Cardiac ventricle fibroblast (primary cell): ENCODE results near the gene EYA3. TPM values are rescaled to one million over a fixed set of nuclear protein-coding genes. Genes with fewer than 3 reads are reported as not detected.

Experiments used
- total RNA-seq: library from RNA; depleted of rRNA; stranded (reverse); fragments of >200 nt; gene quantifications from 2 replicates; pipeline ENCODE4 v1.2.3, GENCODE V29; 2015

Gene EYA3
- 8.7 and 9.8 TPM in 2 replicates for total RNA-seq

GRCh38 chr1:28088168-28088961 is at the start of gene EYA3:
Gene EYA3, minus strand, starts transcription at chr1:28088610. Its CDS starts 30,584 bp downstream, at chr1:28058026.

GRCh38 chr1:27959792-27960603 is 128.4 kb downstream of the EYA3 start, which contains the start of gene XKR8:
Gene XKR8, plus strand, starts transcription at chr1:27959973. Its CDS starts 97 bp downstream, at chr1:27960070.

GRCh38 chr1:27934818-27935549 is 153.4 kb downstream of the EYA3 start, which contains the start of gene SMPDL3B:
Gene SMPDL3B, plus strand, starts transcription at chr1:27935000. Its CDS starts 184 bp downstream, at chr1:27935184.

Other genes with a start within 250 kb of the EYA3 start
- 1.2 and 9.1 TPM in 2 replicates for gene THEMIS2, start 216.1 kb downstream of the EYA3 start, total RNA-seq
- 15.0 and 17.5 TPM in 2 replicates for gene RPA2, start 174.0 kb downstream of the EYA3 start, total RNA-seq
- gene SMPDL3B, start 153.6 kb downstream of the EYA3 start, total RNA-seq, result 0.29 TPM in 1 of 2 replicates, not detected in the other
- 5.5 and 6.2 TPM in 2 replicates for gene XKR8, start 128.6 kb downstream of the EYA3 start, total RNA-seq
- gene PTAFR, start 88.1 kb upstream of the EYA3 start, total RNA-seq, result not detected in 2 replicates
- 50.2 and 59.8 TPM in 2 replicates for gene DNAJC8, start 144.4 kb upstream of the EYA3 start, total RNA-seq
- 207 and 222 TPM in 2 replicates for gene ATP5IF1, start 147.5 kb upstream of the EYA3 start, total RNA-seq
- 21.3 and 23.9 TPM in 2 replicates for gene SESN2, start 170.9 kb upstream of the EYA3 start, total RNA-seq
- gene MED18, start 240.4 kb upstream of the EYA3 start, total RNA-seq, result 13.1 and 15.4 TPM in 2 replicates